MM.1S (cell line): Measurements from ENCODE around the gene CADM4.

Source experiments
- DNase-seq: peaks from one replicate; pipeline ENCODE4 v3.0.0-alpha.2; 2015
- H2AFZ ChIP-seq: fragments of 300-600 bp; sonication (generic); 2 replicates; pipeline ENCODE4 v1.6.0; 2016; ENCODE audit warnings: antibody characterized with exemption, low read length
- H3F3A ChIP-seq: fragments of 300-600 bp; sonication (generic); 2 replicates; pipeline ENCODE4 v1.6.1; 2016; ENCODE audit warnings: mild to moderate bottlenecking, antibody characterized with exemption, low read length, moderate library complexity, mixed read lengths; ENCODE audit not compliant: insufficient read depth
- H3K27ac ChIP-seq: fragments of 300-600 bp; sonication (generic); 2 replicates; pipeline ENCODE4 v1.5.1; 2016; ENCODE audit warnings: mild to moderate bottlenecking, low read length
- H3K27me3 ChIP-seq: fragments of 300-600 bp; sonication (generic); replicated peaks from 2 replicates; pipeline ENCODE4 v1.6.0; 2016; ENCODE audit warnings: low read length; ENCODE audit not compliant: insufficient read depth
- H3K36me3 ChIP-seq: fragments of 300-600 bp; sonication (generic); replicated peaks from 2 replicates; pipeline ENCODE4 v1.6.1; 2016; ENCODE audit warnings: mild to moderate bottlenecking, low read length, mixed read lengths; ENCODE audit not compliant: insufficient read depth
- H3K4me1 ChIP-seq: fragments of 300-600 bp; sonication (generic); 2 replicates; pipeline ENCODE4 v1.6.1; 2016; ENCODE audit warnings: low read length, mixed read lengths
- H3K4me2 ChIP-seq: fragments of 300-600 bp; sonication (generic); 2 replicates; pipeline ENCODE4 v1.6.0; 2016; ENCODE audit warnings: low read depth, low read length
- H3K4me3 ChIP-seq: fragments of 300-600 bp; sonication (generic); 2 replicates; pipeline ENCODE4 v1.5.1; 2016; ENCODE audit warnings: low read length, mixed read lengths
- H3K79me2 ChIP-seq: fragments of 300-600 bp; sonication (generic); 2 replicates; pipeline ENCODE4 v1.6.1; 2016; ENCODE audit warnings: mixed run types, low read length, mixed read lengths
- H3K9ac ChIP-seq: fragments of 300-600 bp; sonication (generic); 2 replicates; pipeline ENCODE4 v1.6.1; 2016; ENCODE audit warnings: low read length, mixed read lengths
- H3K9me2 ChIP-seq: fragments of 300-600 bp; sonication (generic); replicated peaks from 2 replicates; pipeline ENCODE4 v1.6.1; 2016; ENCODE audit warnings: mild to moderate bottlenecking, low read length, mixed read lengths; ENCODE audit not compliant: insufficient read depth
- H3K9me3 ChIP-seq: fragments of 300-600 bp; sonication (generic); replicated peaks from 2 replicates; pipeline ENCODE4 v1.6.1; 2016; ENCODE audit warnings: mild to moderate bottlenecking, low read length, mixed read lengths; ENCODE audit not compliant: insufficient read depth
- H4K20me1 ChIP-seq: fragments of 300-600 bp; sonication (generic); 2 replicates; pipeline ENCODE4 v1.6.1; 2016; ENCODE audit warnings: mild to moderate bottlenecking, low read length, moderate library complexity, mixed read lengths; ENCODE audit not compliant: insufficient read depth
- EZH2 ChIP-seq: fragments of 300-600 bp; sonication (generic); optimal IDR thresholded peaks from 2 replicates; pipeline ENCODE3; 2017; ENCODE audit warnings: low read depth, mild to moderate bottlenecking, antibody characterized with exemption, low read length, mixed read lengths
- EZH2phosphoT487 ChIP-seq: fragments of 300-600 bp; sonication (generic); IDR thresholded peaks from 2 replicates; pipeline ENCODE4 v1.6.1; 2018; ENCODE audit warnings: antibody characterized with exemption, low read length
- TF ChIP-seq, protein P1 (sequence below): fragments of 300-600 bp; sonication (generic); IDR thresholded peaks from 2 replicates; pipeline ENCODE4 v1.5.1; 2016; ENCODE audit warnings: antibody characterized with exemption, low read length, mixed read lengths

Gene CADM4

GRCh38 chr19:43574424-43575155 is 65.1 kb downstream of the CADM4 start:
- Histone ChIP-seq H3K27me3 (peaks cover 19% of the 10 kb centered on the region; the same call in 1 of the 2 replicates), H2AFZ (peak overlapping the region; percentile 96), H3K4me3 (peak overlapping the region; percentile 100), H3K79me2 (peaks cover 19% of the 10 kb centered on the region), H3K9me3 (no peaks in the 10 kb centered on the region), H3K9ac (peak overlapping the region; percentile 97), H3F3A (no peaks in the 10 kb centered on the region), H3K36me3 (no peaks in the 10 kb centered on the region), H3K27ac (peak overlapping the region; percentile 53; the same call in 1 of the 2 replicates), H4K20me1 (no peaks in the 10 kb centered on the region), H3K4me2 (peak overlapping the region; percentile 79), H3K4me1 (peaks cover 4% of the 10 kb centered on the region; the same call in 1 of the 2 replicates), H3K9me2 (no peaks in the 10 kb centered on the region)
- no peak for TF ChIP-seq EZH2phosphoT487
- TF ChIP-seq EZH2 = no peak
- TF ChIP-seq, protein P1, sequence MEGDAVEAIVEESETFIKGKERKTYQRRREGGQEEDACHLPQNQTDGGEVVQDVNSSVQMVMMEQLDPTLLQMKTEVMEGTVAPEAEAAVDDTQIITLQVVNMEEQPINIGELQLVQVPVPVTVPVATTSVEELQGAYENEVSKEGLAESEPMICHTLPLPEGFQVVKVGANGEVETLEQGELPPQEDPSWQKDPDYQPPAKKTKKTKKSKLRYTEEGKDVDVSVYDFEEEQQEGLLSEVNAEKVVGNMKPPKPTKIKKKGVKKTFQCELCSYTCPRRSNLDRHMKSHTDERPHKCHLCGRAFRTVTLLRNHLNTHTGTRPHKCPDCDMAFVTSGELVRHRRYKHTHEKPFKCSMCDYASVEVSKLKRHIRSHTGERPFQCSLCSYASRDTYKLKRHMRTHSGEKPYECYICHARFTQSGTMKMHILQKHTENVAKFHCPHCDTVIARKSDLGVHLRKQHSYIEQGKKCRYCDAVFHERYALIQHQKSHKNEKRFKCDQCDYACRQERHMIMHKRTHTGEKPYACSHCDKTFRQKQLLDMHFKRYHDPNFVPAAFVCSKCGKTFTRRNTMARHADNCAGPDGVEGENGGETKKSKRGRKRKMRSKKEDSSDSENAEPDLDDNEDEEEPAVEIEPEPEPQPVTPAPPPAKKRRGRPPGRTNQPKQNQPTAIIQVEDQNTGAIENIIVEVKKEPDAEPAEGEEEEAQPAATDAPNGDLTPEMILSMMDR = no peak
- DNase-seq = no peak
